Measurements from ENCODE around the gene VSTM2L. TPM values are rescaled to one million over a fixed set of nuclear protein-coding genes. Genes with fewer than 3 reads are reported as not detected.

VSTM2L gene
- total RNA-seq, 1 donor from 2014 or later, result 2.2 TPM

GRCh38 chr20:37878835-37879599, 23.9 kb upstream of the VSTM2L start:
- DNase-seq (ENCODE audit: extremely low read depth, low read depth, low spot score), result no peak

GRCh38 chr20:37879843-37880242, 23.1 kb upstream of the VSTM2L start:
- DNase-seq (ENCODE audit: extremely low read depth, low read depth, low spot score), result no peak

- DNase-seq (ENCODE audit: extremely low read depth, low read depth, low spot score), result no peak
Measured at GRCh38 chr20:37880726-37881591, 22.0 kb upstream of the VSTM2L start.

GRCh38 chr20:37881601-37882343, 21.2 kb upstream of the VSTM2L start:
- no peak for DNase-seq (ENCODE audit: extremely low read depth, low read depth, low spot score)

- no peak for DNase-seq (ENCODE audit: extremely low read depth, low read depth, low spot score)
Measured at GRCh38 chr20:37882961-37883712, 19.8 kb upstream of the VSTM2L start.

GRCh38 chr20:37885042-37885441, 17.9 kb upstream of the VSTM2L start:
- DNase-seq (ENCODE audit: extremely low read depth, low read depth, low spot score), result no peak

- DNase-seq (ENCODE audit: extremely low read depth, low read depth, low spot score), result no peak
Measured at GRCh38 chr20:37885593-37886503, 17.1 kb upstream of the VSTM2L start.

GRCh38 chr20:37886851-37887297, 16.1 kb upstream of the VSTM2L start:
- no peak for DNase-seq (ENCODE audit: extremely low read depth, low read depth, low spot score)

GRCh38 chr20:37888641-37889040, 14.3 kb upstream of the VSTM2L start:
- no peak for DNase-seq (ENCODE audit: extremely low read depth, low read depth, low spot score)

- no peak for DNase-seq (ENCODE audit: extremely low read depth, low read depth, low spot score)
Measured at GRCh38 chr20:37890108-37890507, 12.8 kb upstream of the VSTM2L start.

GRCh38 chr20:37890643-37891042, 12.3 kb upstream of the VSTM2L start:
- DNase-seq (ENCODE audit: extremely low read depth, low read depth, low spot score), result no peak

- no peak for DNase-seq (ENCODE audit: extremely low read depth, low read depth, low spot score)
Measured at GRCh38 chr20:37892001-37892400, 10.9 kb upstream of the VSTM2L start.

GRCh38 chr20:37893566-37894241, 9.2 kb upstream of the VSTM2L start:
- DNase-seq (ENCODE audit: extremely low read depth, low read depth, low spot score), result no peak

GRCh38 chr20:37894454-37894853, 8.5 kb upstream of the VSTM2L start:
- DNase-seq (ENCODE audit: extremely low read depth, low read depth, low spot score), result no peak

GRCh38 chr20:37895166-37895565, 7.8 kb upstream of the VSTM2L start:
- no peak for DNase-seq (ENCODE audit: extremely low read depth, low read depth, low spot score)

GRCh38 chr20:37896932-37897548, 5.9 kb upstream of the VSTM2L start:
- DNase-seq (ENCODE audit: extremely low read depth, low read depth, low spot score), result no peak

GRCh38 chr20:37898233-37899104, 4.5 kb upstream of the VSTM2L start:
- no peak for DNase-seq (ENCODE audit: extremely low read depth, low read depth, low spot score)
